GM19351 (cell line): ENCODE results near the gene CCDC157.
A peak's percentile ranks its signal among the peaks of the same experiment; 100 is the strongest.

Source experiments
- ATAC-seq: cut with Tn5 transposase; IDR thresholded peaks from one replicate; pipeline ENCODE4 v1.9.1; 2021; ENCODE audit warnings: mild to moderate bottlenecking, moderate library complexity; ENCODE audit not compliant: unreplicated experiment

Gene CCDC157

GRCh38 chr22:30411780-30412179, 55.0 kb downstream of the CCDC157 start:
- ATAC-seq = no peak

GRCh38 chr22:30413001-30413400, 56.2 kb downstream of the CCDC157 start:
- ATAC-seq = no peak

- ATAC-seq = no peak
Observed at GRCh38 chr22:30413745-30414524, 57.1 kb downstream of the CCDC157 start.

DNA sequence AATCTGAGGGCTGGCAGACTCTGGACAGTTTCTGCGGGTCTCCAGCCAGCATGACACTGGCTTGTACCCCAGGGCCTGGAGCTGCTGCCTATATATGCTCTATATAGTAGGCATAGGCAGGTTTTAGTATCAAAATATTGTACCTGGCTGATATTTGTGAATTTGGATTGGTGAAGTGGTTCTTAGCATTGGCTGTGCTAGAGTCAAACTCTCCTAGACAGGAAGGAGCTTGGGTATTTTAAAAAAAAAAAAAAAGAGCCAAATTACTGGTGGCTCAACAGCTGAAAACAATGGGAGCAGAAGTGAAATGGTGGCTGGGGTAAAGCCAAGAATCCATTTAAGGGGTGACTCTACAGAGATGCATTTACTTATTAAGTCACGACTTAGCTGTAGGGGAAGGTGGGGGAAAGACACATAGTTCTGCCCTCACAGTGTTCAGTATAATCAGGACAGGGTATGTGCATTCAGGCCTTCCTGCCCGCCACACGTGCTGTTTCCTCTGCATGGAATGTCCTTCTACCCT, 57.8 kb downstream of the CCDC157 start:
- ATAC-seq = no peak

GRCh38 chr22:30416403-30416802, 59.6 kb downstream of the CCDC157 start:
- ATAC-seq = no peak

DNA sequence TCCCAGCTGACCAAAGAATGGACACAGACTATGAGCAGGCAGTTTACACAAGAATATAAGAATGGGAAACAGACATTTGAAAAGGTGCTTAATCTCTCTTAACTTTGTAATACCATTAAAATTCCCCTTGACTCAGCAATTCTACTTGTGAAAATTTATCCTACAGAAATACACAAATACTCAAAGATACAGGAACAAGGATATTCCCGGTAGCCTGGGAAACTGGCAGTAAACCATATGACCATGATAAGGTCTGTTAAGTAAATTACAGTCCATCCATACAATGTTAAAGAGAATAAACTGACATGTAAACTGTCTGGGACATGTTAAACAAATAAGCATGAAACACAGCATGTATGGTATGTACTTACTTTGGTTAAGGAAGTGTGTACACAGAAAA, 60.0 kb downstream of the CCDC157 start:
- ATAC-seq = no peak

DNA sequence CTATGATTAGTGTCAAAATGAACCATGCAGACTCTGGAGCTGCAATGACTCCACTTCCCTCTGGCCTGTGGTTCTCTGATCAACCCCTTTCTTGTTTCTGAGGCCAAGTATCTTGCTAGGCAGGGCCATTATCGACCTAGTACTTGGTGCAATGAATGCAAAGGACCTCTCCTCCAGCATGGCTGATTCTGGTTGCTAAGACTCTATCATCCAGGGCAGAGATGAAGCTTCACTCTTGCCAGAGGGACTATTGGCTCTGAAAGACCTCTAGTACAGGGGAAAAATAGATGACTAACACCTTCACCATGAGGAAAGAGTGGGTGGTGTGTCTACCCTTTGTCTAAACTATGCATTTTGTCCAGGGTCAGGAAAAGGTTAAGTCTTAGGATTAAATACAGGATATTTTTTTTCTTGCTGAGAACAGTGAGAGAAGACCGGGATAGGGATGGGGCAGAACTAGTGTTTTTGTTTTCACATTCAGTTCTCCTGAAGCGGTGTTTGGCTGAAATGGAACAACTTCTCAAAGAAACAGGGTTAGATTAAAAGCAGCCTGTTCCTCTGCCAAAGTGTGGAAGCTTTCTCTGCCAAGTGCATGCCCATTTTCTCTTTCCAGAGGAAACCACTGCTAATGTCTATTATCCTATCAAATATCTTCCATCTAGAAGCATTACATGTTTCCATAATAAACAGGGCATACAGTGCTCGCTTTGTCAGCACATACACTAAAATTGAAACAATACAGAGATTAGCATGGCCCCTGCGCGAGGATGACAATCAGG, 63.7 kb downstream of the CCDC157 start:
- no peak for ATAC-seq

DNA sequence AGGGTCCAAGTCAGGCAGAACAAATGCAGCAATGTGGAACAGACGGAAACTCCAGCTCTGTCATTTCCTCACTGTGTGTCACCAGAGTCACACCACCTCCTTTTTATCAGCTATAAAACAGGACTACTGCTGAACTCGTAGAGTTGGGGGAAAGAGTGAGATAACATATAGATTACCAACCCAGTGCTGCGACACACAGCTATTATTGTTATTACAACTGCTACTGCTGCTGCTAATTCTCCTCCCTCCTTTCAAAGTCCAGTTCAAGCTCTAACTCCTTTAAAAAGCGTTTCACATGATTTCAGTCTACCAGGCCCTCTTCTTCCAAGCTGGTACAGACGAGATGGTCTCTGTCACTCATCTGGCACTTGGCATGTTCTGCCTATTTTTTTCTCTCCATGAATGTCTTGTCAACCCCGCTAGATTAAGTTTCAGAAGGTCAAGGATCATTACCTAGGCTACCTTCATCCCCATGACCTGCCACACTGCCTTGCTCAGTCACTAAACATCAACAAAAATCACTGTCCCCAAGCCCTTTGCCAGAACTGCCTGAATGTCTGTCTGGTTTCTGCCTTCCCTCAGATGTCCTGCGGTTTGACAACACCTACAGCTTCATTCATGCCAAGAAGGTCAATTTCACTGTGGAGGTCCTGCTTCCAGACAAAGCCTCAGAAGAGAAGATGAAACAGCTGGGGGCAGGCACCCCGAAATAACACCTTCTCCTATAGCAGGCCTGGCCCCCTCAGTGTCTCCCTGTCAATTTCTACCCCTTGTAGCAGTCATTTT, 65.1 kb downstream of the CCDC157 start:
- no peak for ATAC-seq

DNA sequence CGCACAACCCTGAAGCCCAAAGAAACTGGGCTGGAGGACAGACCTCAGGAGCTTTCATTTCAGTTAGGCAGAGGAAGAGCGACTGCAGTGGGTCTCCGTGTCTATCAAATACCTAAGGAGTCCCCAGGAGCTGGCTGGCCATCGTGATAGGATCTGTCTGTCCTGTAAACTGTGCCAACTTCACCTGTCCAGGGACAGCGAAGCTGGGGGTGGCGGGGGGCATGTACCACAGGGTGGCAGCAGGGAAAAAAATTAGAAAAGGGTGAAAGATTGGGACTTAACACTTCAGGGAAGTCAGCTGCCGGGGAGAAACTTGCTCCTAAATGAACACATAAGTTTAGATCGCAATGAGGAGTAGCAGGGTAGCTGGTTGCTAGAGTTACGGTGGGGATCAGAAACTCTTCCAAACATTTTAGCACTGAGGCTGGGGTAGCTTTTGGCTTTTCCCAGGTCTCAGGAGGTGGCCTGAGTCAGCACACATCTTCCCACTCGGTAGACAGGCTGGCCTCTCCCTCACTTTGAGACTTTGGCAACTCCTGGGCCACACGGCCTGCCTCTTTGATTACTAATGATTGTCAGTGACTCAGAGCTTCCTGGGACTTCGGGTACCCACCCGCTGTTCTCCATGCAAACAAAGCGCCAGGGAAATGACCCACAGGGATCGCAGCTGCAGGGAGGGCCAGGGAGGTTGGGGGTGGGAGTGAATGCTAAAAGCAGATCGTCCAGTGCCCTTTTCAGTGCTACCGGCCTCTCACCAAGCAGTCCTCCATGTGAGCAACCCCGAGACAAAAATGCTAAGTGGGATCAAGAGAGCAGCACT, 65.9 kb downstream of the CCDC157 start:
- ATAC-seq = no peak

DNA sequence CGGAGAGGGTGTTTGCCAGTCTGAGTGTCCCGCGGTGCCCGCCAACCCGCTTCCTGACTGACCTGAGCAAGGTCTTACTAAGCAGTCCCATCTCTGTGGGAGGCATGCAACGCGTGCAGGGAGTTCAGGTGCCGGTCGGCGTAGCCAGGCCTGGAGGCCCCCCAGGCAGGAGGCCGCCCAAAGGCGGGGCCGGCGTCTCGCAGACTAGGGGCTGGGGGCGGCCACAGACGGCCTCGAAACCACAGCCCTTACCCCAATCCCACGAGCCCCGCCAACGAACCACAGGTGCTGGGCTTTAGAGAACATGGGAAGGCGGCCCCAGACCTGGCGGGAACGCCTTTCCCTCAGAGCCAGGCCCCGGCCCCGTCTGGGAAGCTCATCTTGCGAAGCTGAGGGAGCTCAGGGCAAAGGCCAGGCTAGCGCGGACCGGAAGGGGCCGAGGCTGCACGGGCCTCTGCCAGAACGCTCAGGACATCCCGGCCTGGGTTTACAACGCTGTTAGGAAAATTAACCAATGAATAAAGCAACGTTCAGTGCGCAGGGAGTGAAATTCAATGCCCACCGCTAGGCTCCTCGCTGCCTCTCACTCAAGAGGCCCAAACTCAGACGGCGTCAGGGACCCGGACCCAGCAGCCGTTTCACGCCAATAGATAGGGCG, 66.6 kb downstream of the CCDC157 start:
- peak; percentile 23 for ATAC-seq

- ATAC-seq = peak; percentile 84
Observed at GRCh38 chr22:30423959-30424533, 67.2 kb downstream of the CCDC157 start.

DNA sequence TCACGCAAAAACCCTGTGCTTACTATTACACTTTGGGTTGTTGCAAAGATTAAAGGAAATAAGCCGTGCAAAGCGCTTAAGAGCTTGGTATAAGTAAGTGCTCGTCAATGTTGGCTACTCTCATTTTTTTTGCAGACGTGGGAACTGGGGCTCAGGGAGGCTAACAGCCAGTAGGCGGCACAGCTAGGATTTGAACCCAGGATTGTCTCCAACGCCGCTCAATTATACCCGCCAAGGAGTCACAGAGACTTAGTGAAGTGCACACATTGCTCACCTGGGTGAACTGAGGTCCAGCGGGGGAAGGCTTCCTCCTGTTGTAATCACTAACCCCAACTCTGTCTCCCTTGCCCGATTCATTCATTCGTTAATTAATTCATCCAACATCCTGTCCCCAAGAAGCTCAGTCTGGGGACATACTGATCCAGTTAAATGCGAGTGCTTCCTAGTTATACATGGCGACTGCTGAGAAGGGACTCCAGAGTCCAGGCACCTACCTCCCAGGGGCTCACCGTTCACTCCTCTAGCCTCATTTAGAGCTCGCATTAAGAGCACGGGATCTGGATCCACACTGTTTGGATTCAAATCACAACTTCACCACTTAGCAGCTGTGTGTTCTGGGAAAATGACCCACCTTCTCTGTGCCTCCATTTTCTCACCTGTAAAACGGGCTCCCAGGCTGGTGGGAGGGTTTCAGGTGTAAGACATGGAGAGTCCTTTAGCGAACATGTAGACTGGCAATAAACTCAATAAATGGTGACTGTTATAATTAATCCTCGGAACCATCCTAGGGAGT, 67.9 kb downstream of the CCDC157 start:
- no peak for ATAC-seq

- ATAC-seq = no peak
Observed at GRCh38 chr22:30425327-30425615, 68.5 kb downstream of the CCDC157 start.

GRCh38 chr22:30425616-30426387, 69.0 kb downstream of the CCDC157 start, which contains the start of gene MTFP1:
Gene MTFP1 (plus strand): TSS chr22:30425768. CDS start chr22:30425880, 112 bp downstream.
- ATAC-seq = no peak
